Stimulated activated CD4-positive, alpha-beta T cell treated with anti-CD3 and anti-CD28 coated beads, Interleukin-2, amount 100 ng/mL, for 48 hours (primary cell): ENCODE results near the gene POFUT2.

ENCODE experiments used
- DNase-seq, 2 donors: peaks; one replicate each; pipeline ENCODE4 v3.0.0-alpha.2; 2020

Gene POFUT2, protein sequence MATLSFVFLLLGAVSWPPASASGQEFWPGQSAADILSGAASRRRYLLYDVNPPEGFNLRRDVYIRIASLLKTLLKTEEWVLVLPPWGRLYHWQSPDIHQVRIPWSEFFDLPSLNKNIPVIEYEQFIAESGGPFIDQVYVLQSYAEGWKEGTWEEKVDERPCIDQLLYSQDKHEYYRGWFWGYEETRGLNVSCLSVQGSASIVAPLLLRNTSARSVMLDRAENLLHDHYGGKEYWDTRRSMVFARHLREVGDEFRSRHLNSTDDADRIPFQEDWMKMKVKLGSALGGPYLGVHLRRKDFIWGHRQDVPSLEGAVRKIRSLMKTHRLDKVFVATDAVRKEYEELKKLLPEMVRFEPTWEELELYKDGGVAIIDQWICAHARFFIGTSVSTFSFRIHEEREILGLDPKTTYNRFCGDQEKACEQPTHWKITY

DNA sequence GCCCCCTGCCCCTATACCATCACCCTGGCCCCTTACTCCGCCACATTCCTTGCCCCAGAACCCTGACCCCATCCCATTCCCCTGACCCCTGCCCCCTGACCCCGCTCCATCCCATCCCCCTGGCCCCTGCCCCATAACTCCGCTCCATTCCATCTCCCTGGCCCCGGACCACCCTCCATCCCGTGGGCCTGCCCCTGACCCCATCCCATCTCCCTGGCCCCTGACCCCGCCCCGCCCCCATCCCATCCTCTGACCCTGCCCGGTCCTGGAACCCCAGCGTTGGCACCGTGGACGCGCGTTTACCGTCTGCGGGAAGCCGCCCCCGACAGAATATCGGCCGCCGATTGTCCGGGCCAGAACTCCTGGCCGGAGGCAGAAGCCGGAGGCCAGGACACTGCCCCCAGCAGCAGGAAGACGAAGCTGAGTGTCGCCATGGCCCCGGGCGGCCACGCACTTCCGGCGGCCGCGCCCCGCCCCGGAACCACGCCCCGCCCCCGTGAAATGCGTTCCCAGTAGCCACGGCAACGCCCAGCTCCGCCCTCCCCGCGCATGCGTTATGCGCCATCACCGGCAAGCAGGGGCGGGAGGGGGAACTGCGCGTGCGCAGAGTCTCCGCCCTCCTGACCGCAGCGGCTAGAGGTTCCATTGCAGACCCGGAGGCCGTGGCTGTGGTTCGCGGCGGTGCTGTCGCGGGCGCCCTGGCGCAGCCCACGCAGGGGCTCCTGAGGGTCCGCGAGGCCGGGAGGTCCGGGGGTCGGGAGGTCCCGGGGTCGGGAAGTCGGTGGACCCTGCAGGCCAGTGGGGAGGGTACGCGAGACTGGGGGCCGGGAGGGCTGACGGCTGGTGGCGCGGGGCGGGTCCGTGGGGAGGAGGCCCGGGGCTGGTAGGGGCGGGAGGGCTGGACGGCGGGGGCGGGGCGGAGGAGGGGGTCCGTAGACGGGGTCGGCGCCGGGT is at the start of gene POFUT2:
Gene POFUT2 (minus strand): TSS at position 458 of the 954 bp plus-strand sequence. CDS start 24 bp downstream, at position 434.
- peak; percentile 99 for DNase-seq

DNA sequence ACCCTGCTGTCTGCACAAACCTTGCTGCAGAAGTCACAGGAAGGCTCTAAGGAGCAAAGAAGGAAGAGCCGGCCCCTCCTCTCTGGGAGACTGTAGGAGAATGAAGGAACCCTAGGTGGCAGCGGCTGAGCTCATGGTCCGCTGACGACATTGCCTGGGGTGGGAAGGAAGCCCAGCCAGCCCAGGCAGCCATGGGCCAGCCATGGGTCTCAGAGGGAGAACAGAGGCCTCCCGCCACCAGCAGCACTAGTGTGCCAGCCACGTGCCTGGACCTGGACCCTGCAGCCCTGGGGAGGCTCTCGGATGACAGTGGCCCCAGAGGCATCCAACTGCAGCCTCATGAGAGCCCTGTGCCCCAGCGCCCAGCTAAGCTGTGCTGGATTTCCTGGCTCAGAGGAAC is 49.2 kb upstream of the POFUT2 start:
- DNase-seq: no peak

DNA sequence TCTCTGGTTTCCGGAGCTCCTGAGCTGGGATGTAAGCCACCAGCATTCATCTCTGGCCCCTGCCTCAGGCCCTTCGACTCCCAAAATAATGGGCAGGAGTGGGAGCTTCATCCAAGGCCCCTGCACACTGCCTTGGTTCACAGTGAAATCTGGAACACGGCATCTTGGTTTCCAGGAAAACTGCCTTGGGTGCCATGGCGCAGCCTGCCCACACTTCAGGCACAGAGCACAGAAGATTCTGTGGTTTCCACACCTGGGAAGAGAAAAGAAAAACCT is 48.8 kb upstream of the POFUT2 start:
- DNase-seq: no peak

DNA sequence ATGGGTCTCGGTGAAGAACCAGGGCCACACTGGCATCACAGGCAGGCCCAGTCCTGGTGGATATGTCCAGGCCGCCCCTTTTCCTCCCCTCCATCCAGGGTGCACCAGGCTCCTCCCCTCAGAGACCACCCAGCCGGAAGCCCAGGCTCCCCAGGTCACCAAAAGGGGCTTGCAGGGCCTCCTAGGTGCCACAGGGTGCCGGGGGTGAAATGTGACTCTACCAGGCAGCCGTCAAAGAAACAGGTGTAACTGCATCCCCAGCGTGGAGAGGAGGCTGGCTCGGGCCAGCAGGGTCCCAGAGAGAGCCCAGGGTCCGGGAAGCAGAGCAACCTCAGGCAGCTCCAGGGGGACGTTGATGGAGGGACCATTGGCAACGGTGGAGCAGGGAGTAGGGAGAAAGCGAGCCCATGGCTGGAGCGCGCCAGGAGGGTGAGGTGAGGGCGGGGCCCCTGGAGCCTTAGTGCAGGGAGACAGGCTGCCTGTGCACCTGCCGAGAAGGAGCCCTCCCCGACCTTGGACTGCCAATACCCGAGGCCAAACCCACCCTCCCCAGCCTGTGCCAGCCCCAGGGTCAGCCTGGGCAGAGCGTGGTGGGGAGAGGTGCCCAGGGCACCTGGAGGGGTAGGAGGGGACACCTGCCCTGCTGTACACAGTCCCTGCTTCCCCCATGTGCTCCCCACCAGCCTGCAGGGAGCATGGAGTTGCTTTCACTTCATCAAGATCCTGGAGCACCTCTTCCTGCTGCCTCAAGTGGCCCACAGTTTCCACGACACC is 48.3 kb upstream of the POFUT2 start:
- DNase-seq: no peak

DNA sequence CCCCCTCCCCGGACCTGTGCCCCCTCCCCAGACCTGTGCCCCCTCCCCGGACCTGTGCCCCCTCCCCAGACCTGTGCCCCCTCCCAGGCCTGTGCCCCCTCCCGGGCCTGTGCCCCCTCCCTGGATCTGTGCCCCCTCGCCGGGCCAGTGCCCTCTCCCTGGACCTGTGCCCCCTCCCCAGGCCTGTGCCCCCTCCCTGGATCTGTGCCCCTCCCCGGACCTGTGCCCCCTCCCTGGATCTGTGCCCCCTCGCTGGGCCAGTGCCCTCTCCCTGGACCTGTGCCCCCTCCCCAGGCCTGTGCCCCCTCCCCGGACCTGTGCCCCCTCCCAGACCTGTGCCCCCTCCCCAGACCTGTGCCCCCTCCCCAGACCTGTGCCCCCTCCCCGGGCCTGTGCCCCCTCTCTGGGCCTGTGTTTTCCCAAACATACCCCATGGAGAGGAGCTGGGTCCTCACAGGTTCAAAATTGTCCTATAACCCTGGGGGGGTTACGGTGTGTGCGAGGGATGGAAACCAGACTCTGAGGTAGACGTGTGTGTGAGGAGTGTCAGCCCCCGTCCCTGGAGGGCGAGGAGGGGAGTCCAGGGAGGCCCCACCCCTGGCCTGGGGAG is 47.6 kb upstream of the POFUT2 start:
- no peak for DNase-seq

DNA sequence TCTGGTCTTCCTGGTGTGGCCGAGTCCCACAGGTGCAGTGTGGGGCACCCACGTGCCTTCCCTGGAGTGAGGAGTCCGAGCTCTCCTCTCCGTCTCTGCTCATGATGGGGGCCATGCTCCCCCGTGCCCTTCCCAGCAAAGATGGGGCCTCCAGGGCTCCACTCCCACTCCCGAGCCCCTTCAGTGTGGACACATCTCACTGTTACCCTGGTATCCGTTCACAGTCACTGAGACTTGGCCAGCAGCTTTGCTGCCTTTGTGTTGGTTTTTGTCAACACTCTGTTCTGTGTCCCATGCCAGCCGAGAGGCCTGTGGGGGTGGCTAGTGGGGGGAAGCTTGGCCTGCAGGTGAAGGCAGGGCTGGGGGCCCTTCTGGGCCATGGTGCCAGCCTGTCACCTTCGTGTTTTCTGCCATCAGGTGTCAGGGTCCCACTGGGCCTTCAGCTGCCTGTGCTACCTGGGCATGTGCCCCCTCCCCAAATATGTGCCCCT is 46.9 kb upstream of the POFUT2 start:
- DNase-seq: no peak

DNA sequence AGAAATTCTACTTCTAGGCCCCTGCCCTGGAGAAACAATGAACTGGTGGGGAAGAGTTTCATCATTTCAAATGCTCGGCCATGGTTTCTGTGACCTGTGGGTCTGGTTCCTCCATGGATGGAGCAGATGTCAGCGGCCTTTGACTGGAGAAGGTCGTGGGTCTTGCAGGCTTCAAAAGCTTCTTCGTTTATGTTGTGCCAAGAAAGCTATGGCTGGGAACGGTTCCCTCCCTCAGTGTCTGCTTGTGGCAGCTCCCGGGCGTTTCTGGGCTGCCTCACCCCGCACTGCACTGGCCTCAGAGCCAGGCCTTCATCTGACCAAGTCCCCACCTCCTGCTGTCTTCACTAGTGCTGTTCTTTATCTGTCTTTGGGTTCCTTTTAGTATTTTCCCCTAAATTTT is 46.4 kb upstream of the POFUT2 start:
- DNase-seq: no peak

DNA sequence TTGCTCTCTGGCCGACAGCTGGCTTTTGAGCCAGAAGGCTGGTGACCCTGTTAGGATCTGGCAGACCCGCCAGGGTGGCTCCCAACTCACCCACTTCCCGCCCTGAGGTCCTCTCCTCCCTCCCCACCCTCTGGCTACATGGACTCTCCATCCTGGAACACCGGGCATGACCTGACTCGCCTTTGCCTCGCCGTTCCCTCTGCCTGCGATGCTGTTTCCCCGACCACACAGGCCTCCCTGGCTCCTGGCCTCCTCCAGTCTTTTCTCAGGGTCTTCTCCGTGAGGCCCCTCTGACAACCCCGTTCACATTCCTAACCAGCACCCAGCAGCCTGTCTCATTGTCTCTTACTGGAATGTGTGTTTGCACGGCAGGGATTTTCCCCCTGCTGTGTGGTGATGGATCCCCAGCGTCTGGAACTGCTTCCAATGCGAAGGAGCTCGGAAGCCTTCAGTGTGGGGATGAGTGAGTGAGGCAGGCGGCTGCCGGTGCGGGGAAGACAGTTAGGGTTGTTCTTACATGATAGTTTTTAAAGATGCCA is 46.0 kb upstream of the POFUT2 start:
- DNase-seq: no peak

DNA sequence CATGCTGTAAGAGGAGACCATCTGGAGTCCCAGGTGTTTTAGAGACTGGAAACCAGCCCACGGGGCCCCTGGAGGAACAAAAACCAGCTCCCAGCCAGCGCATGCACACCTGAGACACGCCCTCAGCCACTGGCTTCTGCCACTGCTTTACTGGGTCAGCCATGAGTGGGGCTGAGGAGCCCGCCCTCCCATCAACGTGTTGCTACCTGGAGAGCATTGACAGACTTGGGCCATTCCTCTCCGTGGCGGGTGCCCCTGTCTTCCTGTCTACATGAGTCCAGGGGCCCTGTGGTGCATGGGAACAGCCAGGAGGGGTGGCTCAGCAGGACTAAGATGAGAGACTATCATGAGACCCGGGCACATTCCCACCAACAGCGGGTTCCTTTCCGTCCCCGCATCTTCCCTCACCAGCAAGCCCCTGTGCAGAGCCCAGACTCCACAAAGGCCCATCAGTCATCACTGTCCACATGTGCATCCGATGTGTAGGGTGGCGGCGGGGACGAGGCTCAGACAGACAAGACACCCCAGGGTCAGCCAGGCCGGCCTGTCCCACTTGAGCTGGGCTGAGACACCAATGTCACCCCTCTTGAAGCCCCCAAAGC is 45.4 kb upstream of the POFUT2 start:
- DNase-seq: no peak

DNA sequence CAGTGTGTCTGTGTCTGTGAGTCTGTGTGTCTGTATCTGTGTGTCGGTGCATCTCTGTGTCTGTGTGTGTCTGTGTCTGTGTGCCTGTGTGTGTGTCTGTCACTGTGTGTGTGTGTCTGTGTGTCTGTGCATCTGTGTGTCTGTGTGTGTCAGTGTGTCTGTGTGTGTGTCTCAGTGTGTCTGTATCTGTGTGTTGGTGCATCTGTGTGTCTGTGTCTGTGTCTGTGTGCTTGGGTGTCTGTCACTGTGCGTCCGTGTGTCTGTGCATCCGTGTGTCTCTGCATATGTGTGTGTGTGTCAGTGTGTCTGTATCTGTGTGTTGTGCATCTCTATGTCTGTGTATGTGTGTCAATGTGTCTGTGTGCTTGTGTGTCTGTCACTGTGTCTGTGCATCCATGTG is 44.7 kb upstream of the POFUT2 start:
- no peak for DNase-seq

DNA sequence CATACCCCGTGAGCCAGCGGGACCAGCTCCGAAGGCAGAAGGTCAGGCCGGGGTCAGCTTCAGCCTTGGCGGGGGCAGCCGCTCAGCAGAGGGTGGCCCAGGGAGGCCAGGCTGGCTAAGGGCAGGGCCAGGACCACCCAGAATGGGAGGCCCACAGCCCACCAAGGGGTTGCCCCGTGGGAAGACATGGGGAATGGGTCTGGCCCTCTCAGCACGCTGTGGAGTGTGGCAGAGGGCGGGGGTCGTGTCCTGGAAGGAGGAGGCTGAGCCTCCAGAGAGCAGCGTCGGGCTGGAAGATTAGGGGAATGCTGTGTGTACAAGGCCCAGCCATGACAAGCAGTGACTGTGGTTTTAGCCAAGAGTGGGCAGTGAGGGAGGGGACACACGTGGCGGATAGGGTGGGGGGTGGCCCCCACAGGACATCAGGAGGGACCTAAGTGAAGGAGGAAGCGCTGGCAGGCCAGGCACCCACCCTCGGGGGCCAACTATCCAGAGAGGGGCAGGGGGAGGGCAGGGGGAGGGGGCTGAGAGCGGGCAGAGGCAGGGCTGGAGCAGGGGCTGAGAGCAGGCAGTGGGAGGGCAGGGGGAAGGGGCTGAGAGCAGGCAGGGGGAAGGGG is 43.9 kb upstream of the POFUT2 start:
- DNase-seq: no peak

DNA sequence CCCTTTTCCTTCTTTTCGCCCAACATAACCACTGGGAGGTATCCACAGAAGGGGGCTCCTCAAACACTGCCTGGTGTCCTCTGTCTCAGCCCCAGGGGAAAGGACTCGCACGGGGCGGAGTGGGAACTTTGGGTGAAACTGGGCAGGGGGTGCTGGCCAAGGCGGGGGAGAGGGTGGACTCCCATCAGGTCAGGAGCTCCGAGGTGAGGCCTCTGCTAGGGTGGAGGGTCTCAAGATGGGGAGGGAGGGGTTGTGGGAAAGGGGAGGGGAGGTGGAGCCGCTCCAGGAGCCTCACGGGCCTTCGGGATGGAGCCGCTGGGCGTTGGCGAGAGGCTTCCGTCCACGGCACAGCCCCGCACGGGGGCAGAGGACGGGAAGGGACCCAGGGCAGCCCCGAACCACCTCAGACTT is 43.2 kb upstream of the POFUT2 start:
- DNase-seq: no peak

DNA sequence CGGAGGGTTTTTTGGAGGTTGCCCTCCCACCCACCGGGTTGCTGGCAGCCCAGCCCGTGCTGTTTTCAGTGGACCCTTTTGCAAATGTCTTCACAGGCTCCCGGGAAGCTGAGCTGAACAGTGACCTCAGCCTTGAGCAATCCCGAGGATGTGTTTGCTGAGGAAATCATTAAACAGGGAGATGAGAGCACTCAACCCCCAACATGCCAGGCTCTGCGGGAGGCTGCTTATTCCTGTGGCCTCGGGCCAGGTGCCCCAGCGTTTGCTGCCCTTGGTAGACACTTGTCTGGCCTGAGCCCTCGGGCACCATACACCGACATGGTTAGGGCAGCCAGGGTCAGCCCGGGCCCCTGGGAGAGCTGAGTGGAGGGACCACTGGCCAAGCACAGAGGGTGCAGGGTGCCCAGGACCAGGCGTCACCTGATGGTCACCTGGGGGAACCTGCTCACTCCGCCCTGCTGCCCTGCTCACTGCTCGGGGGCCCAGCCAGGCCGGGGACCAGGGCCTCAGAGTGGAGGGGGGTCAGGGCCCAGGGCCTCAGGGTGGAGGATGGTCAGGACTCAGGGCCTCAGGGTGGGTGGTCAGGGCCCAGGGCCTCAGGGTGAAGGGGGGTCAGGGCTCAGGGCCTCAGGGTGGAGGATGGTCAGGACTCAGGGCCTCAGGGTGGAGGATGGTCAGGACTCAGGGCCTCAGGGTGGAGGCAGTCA is 42.5 kb upstream of the POFUT2 start:
- DNase-seq: no peak

DNA sequence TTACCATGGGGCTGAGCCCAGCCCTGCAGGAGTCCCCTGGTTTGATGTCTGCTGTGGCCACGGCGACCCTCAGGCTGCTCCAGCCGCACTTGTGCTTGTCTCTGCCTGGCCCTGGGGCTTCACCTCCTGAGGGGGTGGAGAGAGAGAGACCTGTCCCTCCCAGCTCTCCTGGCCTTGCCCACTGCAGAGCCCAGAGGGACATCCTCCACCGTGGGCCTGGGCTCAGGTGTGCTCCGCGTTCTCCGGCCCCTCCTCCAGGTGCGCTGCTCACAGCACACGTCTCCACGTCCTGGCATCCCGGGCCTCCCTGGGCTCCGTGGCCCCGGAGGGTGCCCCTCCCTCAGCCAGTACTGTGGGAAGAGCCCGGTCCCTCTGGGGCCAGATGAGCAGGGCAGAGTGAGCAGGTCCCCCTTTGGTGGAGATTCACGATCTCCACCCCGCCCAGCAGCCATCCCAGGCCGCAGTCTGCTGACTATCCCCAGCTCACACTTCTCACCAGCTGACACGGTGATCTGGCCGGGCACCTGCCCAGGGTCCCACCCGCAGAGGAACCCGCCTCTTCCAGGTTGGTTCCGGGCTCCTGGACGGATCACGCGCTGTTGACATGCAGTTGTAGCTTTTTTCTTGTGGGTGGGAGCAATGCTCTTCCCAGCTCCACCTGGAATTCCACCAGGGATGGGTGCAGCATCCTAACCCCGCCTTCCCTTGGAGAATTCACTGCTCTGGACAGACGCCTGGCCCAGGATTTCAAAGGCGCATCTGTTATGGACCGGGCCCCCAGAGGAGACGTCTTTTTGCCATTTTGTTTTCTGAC is 41.8 kb upstream of the POFUT2 start:
- no peak for DNase-seq

DNA sequence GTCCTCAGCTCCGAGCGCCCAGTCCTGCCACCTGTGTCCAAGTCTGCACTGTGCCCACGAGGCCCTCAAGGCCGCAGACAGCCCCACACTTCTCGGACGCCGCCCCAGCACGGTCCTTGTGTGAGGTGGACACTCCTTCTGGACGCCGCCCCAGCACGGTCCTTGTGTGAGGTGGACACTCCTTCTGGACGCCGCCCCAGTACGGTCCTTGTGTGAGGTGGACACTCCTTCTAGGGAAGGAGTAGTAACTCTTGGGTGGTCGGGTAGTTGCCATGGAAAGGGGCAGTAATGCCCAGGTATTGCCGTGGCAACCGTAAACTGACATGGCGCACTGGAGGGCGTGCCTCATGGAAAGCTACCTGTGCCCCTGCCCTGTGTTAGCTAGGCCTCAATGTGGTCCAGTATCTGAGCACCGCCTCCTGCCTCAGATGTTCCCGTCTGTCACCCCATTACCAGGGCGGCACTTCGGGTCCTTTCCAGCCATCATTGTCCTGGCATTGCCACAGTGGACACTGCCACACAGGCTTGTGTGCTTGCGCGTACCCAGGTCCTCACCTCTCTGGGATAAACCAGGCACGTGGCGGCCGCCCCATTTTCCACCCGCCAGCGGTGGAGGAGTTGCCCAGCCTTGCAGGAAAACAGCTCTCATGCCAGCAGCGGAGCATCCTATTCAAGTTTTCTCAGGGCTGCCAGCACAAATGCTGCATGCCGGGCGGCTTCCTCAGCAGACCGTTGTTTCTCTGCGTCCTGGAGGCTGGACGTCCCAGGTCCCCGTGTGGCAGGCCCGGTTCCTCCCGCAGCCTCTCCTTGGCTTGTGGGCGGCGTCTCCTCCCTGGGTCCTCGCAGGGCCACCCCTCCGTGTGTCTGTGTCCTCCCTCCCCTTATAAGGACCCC is 40.8 kb upstream of the POFUT2 start:
- DNase-seq: no peak

DNA sequence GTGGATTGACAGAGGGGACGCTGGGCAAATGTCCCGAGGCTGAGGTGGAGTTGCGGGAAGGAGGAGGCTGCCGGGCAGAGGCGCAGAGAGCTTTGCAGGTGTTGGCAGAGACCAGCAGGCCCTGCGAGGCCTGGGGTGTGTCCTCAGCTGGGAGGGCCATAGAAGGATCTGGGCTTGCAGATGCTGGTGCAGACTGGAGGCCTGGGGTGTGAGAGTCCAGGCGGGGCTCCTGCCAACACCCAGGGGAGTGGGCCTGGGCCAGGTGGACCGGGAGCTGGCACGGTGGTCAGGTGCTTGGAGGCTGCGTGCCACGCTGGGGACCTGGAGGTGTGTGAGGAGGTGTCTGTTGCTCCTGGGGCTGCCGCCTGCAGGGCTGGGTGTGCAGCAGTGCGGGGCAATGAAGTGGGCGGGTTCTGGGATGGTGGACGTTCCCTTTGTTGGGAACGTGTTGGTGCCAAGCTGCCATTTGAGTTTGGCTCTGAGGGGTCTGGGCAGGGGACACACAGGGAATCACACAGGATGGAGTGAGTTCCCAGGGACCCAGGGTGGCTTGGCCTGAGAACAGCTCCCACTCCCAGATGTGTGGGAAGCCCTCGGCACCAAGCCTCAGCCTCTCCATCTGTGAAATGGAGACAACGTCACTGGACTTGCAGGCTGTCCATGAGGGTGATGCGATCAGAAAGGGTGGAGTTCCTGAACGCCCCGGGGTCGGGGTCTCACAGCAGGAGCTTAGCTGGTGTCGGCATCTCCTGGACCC is 39.9 kb upstream of the POFUT2 start:
- DNase-seq: no peak

DNA sequence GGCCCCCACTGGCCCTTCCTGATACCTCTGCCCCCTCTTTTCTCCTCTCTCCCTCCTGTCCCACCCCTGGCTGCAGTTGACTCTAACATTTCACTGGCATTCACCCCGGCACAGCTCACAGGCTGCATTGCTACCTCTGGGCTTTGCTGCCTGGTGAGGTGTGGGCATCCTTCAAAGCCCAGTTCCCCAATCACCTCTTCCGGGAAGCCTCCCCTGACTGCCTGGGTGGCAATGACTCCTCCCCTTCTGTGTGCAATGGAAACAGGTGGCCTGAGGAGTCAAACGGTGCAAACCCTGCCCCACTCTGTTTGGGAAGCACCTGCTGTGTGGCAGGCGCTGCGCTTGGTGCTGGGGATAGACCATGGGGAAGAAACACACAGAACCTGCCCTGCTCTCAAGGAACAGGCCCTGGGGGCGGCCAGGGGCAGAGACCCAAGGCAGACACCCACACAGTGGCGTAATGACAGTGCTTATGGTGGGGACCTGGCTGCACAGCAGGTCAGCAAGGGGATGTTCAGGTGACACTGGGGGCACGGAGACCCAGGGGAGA is 39.3 kb upstream of the POFUT2 start:
- DNase-seq: no peak
